ENCODE results near the gene DPYD.

Gene DPYD

DNA sequence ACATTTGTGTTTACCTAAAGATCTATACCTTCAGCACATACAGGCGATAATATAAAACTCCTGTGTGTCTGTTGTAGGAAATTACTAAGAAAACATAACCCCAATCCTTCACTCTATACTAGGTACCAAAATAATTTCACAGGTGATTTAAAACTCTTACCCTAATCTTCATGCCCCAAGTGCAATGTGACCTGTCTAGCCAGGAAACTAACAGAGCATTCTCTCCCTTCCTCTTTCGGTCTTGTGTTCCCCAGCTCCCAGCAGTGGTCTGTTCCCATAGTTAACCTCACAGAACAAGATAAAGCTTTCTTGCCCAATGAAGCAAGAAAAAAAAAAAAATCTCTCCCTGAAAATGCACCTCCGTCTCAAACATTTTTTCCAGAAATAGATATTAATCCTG, 493.5 kb downstream of the DPYD start:
- DNase-seq (ENCODE audit: low read depth), result no peak

DNA sequence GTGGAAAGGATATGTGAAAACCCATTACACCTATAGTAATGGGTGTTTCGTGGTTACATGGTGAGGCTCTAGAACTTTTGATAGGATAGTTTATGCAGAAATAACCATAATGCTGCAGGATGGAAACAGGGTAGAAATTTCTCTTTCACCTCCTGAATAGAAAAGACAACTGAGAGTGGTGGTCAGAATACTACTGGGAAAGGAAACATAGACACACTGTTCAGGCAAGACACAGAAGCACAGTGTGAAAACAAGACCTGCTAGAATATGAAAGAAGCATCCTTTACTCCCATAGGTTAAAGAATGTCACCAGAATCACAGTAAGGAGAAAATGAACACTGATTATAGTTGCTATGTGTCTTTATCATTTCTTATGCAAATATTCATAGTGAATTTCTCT, 496.6 kb downstream of the DPYD start:
- DNase-seq (ENCODE audit: low read depth), result no peak

DNA sequence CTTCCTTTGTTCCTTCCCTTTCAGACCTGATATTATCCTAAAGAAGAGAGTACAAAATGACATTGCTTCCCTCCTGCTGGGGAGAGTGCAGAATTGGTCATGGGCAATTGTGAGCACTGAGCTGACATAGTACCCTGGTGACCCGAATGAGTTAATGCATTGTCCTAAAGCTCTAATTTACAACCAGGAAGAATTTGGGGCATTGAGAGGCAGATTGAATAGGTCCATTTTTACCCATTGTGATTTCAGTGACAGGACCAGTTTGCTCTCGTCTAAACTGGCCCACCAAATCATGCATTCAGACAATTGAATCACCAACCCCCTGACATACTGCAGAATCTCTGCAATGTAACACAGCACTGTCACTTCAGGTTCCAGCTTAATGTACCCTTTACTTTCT, 497.4 kb downstream of the DPYD start:
- DNase-seq (ENCODE audit: low read depth), result no peak

DNA sequence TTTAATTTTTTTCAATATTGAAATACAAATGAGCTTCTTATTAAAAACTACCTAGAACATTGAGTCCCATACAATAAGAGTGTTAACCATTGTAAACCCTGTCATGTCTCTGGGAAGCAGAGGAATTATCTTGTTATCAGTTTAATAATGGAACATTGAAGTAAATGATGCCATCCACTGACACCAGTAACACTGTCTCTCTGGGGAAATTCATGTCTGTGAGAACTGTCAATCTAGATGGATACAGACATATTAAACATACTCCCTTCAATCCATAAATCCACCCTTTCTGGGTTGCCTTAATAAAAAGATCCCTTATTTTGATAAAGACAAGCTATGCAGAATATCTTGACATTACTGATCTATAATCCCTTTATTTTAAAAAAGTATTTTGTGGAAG, 503.2 kb downstream of the DPYD start:
- DNase-seq (ENCODE audit: low read depth), result no peak

DNA sequence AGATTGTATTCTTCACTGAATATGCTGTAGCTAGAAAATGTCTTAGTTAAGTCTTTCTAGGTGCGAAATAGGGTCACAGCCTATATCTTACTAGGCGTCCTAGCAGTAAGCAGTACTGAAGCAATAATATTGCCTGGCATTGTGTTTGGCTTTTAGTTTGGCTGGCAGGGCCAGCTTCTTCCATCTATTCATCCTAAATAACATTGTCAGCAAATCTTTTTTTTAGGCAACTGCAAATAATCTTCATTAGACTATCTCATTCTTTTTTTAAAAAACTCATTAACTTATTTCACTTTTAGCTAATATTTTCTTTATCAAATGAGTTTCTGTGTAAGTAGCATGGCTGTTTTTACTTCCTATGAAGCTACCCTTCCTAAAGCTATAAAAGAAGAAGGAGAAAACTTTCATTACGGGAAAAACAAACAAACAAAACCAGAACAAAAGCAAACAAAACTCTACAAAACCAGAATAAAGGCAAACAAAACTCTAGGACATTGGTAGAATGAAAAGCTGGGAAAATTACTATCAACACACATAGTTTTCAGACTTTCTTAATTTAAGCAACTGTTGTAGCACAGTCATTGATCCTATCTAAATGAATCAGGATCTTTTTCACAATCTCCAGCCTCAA, 506.0 kb downstream of the DPYD start:
- DNase-seq (ENCODE audit: low read depth), result no peak

DNA sequence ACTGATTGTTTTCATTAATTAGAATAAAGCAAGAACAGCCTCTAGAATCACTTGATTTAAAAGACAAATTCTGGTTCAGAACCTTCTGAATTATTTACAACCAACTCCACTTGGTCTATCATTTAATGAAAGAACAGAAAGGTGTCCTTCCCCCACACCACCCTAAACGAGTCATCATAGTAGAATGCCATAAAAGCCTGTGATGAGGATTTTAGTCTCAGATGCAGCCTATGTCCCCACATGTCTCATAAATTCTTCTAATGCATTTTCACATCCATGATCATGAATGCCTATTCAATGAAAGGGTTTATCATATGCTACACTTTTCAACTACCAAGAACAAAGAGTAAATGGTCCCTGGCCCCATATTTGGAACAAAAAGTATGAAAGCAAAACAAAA, 508.1 kb downstream of the DPYD start:
- DNase-seq (ENCODE audit: low read depth), result no peak

DNA sequence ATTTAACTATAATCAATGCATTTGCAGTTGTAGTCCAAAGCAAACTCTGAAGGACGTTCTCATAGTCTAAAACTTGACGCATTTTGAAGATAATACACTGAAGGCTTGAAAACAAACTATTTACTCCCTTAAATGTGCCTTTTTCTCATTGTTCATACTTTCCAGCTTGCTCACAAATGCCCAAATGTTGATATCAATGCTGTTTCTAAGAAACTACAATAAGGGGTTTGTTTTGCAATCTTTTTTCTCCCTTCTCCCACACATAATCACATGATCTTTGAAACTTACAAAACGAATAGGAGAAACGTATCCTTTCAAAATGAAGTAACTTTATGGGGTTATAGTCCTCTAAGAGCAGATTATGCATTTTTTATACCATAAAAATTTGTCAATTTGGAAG, 508.7 kb downstream of the DPYD start:
- DNase-seq (ENCODE audit: low read depth), result no peak

DNA sequence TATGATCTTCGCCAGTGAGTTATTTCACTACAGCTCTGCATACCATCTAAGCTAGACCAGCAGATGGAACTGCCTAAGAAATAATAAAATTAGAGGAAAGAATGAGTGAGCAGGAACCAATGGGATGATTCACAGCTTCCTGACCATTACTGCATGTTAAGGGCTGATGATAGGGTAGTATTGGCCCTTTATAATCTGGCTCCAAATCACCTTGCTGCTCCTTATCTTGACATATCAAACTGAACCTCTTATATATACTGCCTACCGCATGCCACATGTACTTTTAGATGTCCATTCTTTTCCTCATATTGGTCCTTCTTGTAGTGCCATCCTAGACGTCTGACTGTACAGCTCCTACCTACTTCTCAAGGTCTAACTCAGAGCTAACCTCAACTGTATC, 524.4 kb downstream of the DPYD start:
- DNase-seq (ENCODE audit: low read depth), result no peak

DNA sequence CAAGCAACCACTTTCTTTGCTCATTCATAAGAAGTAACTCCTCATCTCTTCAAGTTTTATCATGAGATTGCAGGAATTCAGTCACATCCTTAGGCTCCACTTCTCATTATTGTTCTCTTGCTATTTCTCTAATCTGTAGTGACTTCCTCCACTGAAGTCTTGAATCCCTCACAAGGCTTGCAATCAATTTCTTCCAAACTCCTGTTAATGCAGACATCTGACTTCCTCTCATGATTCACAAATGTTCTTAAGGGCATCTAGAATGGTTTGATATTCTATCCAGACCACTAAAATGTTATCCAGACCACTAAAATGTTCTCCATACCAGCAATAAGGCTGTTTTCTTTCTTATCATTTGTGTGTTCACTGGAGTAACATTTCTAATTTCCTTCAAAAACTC, 528.1 kb downstream of the DPYD start:
- no peak for DNase-seq (ENCODE audit: low read depth)

DNA sequence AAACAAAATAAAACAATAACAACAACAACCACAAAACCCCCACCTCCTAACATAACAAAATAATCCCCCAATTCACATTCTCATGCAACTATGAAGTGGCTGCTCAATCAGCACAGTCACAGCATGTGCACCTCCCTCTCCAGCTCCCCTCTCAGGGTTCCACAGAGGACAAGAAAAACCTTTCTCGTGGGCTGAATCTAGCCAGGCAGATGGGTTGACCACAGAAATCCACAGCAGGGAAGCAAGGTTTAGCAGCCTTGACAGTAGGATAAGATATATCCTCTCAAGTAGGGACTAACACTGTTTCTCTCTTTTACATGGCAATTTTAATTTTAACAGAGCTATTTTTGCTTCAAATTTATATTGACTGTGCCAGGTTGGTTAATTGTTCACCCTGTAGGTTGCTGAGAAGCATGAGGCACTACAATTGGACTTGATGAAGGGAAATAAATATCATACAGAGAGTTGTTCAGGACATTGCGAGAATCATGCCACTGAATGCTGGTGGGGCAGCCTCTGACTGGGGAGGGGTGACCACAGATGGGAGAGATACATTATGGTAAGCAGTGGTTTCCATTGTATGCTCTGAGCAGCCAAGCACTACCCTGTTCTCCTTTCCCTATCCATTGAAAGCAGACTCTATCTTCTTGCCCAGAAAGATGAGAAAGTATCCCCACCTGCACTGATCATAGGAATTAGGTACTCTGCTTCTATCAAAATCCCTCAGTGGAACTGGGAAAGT, 535.1 kb downstream of the DPYD start:
- DNase-seq (ENCODE audit: low read depth), result no peak

DNA sequence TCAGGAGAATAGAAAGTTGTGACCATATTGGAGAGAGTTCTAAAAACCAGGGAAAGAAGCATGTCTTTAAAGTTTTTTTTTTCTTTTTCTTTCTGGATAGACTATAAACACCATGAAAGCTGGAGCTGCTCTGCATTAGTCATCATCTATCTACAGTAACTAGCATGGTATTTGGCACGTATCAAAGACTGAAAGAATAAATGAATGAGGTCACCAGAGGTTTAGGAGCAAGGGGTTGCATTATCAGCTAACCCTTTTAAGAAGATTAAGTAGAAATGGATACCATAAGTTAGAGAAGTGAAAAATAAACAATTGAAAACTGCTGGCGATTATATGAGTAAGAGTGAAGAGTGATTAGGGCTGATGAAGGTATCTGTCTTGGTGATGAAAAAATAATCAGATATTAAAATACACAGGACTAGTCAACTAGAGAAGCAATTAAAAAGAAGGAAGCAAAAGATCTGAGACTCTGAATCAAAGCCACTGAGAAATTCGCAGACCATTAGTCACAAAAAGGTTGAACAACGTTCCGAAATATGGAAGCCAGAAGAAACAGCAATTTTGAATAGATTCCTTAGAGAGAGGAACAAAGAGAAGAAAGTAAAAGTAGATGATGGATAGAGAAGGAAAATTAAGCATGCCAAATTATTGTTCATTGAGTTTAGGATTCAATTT, 536.4 kb downstream of the DPYD start:
- no peak for DNase-seq (ENCODE audit: low read depth)

DNA sequence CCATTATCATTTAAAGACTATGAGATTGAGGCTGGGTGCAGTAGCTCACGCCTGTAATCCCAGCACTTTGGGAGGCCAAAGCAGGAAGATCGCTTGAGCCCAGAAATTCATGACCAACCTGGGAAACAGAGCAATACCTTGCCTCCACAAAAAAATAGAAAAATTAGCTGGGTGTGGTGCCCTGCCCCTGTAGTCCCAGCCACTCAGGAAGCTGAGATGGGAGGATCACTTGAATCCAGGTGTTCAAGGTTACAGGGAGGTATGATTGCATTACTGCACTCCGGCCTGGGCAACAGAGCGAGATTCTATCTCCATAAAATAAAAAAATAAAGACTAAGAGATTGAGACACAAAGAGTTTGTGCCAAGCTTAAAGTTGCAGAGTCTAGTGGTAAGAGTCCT, 537.0 kb downstream of the DPYD start:
- no peak for DNase-seq (ENCODE audit: low read depth)

DNA sequence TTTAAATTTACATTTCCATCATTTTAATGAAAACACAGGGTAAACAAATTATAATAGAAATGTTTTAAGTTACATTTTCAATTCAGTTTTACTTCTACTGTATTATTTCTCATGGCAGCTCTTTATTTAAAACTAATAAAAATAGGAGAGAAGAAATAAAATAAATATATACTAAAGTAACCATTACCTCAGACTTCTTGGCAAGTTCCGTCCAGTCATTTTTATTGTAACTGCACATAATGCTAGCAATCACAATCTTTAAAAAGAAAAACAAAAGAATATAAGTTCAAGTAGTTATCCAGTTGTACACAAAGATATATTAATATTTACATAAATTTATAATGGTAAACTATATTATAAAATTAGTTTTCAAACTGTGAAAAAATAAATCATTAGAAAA, 538.6 kb downstream of the DPYD start:
- DNase-seq (ENCODE audit: low read depth), result no peak

DNA sequence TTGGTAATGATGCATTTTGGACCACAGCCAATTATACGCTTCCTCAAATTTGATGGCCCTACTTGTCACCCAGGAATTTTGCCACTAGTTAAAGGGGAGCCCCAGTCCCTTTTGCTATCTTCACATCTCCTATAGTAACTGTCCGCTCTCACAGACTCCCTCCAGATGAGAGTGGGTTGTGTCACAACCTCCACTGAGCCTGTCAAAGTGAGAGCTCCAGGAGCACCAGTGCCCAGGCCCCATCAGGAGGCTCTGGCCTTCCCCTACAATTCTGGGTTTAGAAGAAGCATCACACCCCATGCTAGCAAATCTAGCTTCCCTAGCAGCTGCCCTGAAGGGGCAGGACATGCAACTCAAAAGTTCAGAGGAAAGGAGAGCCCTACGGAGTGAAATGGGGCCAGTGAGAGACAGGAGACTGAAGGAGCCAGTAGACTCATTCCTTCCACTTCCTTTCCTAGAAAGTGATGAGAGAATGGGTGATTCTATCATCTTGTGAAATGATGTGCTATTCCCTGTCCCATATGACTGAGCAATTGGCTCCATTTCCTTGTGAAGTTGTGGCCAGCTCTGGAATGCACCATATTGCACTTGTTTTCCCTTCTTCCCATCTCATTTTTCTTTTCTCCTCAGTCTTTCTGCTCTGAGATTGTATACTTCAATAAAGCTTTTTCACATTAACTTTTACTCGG, 541.3 kb downstream of the DPYD start:
- no peak for DNase-seq (ENCODE audit: low read depth)

DNA sequence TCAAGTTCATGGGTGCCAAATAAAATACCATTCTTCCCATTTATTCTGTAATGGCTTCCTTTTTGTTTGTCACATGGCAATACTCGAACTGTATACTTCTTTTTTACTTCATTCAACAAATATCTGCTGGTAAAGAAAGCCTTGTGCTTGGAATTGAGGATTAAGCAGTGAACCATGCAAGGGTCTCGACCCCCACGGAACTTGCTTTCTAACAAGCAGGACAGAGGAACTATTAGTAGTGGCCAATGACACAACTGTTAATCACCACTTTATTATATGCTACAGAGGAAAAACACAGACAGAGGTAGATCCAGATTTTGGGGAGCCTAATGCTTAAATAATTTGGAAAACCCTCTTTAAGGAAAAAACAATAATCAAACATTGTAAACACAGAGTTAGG, 542.2 kb downstream of the DPYD start:
- DNase-seq (ENCODE audit: low read depth), result no peak

DNA sequence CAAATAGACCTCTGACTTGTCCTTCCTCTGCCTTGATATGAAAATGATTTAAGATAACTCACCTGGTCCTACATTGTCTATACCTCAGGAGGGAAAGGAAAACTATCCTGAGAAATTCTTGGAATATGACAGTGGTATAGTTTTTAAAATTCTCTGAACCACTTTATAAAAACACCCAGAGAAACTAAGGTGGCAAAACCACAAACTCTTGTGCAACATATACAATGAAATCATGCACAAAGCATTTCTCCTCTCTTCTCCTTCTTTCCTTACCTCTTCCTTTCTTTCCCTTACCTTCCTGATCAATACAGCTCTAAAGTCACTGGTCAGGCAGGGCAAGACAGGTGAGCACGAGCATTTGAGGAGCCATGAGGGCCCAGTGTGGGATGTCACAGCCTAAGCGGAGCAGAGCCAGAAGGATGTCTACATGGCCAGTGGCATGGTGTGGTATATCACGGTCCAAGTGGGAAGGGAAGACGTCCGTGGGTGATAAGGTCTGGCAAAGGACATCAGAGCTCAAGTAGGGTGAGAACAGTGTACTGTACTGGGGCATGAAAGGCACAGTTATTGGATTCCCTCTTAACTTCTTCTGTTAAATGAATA, 543.3 kb downstream of the DPYD start:
- no peak for DNase-seq (ENCODE audit: low read depth)

DNA sequence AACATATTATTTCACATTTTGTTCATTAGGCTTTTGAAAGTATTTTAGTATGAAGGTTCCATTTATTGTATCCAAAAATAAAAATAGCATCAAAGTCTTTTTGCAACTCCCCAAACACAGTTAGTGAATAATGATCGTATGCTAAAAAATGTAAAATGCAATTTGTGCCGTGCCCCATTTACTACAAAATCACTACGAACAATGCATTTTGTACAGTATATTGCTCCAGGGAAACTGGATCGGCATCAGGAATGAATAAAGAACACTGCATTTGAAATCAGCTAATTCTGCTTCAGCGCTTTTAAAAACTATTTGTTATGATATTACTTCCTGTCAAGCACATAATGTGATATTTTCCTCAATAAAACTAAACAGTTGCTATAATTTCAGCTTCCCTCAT, 547.8 kb downstream of the DPYD start:
- no peak for DNase-seq (ENCODE audit: low read depth)

DNA sequence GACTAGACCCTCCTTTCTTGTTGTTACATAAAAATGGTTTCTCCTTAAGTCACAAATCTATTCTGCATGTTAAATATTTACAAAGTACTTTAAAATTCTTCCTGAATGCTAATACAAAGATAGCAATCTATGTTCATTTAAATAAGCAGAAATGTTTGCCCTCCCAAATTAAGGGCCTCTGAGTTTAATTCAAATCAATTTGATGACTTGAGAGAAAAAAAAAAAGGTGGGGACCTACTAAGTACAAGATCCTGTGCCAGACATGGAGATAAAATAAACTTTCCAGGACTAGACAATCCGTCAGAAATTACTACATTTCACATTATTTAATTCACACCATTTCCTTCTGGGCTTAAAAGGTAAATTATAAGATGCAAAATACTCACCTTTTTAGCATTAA, 548.3 kb downstream of the DPYD start:
- no peak for DNase-seq (ENCODE audit: low read depth)

DNA sequence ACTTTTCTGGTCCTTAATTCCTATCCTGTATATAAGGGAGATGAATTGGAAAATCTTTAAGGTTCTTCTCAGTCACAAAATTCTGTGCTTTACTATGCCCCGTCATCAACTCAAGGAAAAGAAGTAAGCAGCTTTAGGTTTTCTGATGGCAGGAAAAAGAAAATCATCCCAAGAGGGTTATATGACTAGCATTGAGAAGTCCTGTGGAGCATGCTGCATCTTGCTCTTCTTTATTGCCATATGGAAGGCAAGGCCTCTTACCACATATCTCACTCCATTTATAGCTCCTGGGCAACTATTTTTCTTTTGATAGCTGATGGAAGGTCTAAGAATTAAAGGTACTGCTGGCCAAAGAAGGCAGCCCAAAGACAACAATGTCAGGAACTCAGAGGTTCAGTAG, 552.5 kb downstream of the DPYD start:
- no peak for DNase-seq (ENCODE audit: low read depth)

DNA sequence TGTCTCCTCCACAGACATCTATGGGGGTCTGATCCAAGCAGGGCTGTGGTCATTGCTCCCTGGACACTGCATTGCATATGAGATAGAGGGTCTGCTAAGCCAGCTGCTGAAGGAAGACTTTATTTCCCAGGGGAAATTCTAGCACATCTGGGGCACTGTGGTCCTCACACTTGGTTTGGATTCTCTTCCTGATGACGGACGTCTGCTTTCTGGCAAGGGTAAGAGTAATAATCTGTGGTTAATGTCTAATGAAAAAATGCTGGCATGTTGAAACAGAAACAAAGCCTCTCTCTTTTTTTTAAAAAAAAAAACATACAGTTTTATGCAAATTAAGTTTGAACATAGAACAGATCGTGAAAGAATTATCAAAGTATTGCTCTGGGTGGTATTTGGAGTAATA, 553.9 kb downstream of the DPYD start:
- no peak for DNase-seq (ENCODE audit: low read depth)

DNA sequence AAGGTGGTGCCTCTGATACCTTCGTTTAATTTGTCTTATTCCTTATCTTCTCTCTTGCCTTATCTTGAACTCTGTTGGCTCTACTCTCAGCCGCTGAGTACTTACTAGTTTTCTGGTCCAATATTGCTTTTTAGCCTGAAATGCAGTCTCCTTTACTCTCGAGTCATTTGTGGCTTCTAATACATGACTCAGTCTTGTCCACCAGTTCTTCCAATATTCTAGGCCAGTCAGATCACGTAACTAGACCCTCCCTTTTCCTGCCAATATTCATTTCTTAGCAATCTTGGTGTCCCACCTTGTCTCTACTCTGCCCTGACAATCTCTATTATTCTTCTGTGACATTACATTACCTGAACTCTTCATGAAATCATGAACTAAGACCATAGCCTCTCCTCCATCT, 555.8 kb downstream of the DPYD start:
- DNase-seq (ENCODE audit: low read depth), result no peak

DNA sequence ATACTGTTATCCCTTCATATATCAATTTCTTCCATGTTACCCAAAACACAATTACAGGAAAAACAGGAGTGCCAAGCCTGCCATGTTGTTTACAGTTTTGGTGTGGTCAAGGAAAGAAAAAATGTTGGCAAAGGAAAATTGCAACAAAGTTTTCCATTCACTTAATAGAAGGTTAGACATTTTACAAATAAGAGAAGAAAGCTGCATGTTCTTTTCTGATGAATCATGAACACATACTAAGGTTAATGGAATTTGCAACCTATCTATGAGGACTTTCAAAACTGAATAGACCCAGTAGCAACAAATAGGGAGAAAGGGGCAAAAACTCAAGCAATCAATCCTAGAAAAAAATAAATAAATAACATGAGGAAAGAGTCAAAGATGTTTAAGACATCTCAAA, 556.7 kb downstream of the DPYD start:
- DNase-seq (ENCODE audit: low read depth), result no peak

DNA sequence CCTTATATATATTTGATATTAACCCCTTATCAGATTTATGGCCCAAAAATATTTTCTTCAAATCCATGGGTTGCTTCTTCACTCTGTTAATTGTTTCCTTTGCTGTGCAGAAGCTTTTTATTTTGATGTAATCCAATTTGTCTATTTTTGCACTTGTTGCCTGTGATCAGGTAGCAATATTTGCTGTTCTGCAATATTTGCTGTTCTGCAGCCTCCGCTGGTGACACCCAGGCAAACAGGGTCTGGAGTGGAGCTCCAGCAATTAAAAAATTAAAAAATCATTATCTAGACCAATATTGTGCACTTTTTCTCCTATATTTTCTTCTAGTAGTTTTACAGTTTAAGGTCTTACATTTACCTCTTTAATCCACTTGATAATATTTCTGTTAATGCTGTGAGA, 564.5 kb downstream of the DPYD start:
- DNase-seq (ENCODE audit: low read depth), result no peak
